ENCODE data around the gene LMF1.

DNA sequence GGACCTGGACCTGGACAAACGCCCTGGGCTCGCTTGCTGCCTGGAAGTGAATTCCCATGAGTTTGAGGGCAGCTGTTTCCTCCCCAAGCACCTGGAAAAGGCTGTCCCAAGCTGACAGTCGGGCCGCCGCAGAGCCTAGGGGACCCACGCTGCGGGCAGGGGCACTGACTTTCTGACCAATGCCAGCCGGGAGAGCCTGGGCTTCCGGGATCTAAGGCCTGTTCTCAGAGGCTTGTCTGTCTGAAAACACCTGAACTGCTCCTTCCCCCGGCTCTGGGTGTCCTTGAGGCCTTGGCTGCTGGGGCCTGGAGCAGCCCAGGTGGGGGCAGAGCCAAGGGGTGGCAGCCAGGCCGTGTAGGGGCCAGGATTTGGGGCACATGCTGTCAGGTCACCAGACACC lies 72.6 kb downstream of the LMF1 start:
- TF ChIP-seq, protein P1, sequence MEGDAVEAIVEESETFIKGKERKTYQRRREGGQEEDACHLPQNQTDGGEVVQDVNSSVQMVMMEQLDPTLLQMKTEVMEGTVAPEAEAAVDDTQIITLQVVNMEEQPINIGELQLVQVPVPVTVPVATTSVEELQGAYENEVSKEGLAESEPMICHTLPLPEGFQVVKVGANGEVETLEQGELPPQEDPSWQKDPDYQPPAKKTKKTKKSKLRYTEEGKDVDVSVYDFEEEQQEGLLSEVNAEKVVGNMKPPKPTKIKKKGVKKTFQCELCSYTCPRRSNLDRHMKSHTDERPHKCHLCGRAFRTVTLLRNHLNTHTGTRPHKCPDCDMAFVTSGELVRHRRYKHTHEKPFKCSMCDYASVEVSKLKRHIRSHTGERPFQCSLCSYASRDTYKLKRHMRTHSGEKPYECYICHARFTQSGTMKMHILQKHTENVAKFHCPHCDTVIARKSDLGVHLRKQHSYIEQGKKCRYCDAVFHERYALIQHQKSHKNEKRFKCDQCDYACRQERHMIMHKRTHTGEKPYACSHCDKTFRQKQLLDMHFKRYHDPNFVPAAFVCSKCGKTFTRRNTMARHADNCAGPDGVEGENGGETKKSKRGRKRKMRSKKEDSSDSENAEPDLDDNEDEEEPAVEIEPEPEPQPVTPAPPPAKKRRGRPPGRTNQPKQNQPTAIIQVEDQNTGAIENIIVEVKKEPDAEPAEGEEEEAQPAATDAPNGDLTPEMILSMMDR (IDR thresholded peaks at IDR 0.05; ENCODE audit: insufficient read depth, low read length, poor library complexity, severe bottlenecking) = no peak
- TF ChIP-seq EZH2phosphoT487 (conservative IDR thresholded peaks at IDR 0.05; ENCODE audit: low read length) = no peak

Measured in SU-DHL-6 (cell line).